ENCODE results near the gene ECEL1. TPM values are rescaled to one million over a fixed set of nuclear protein-coding genes. Genes with fewer than 3 reads are reported as not detected.

ECEL1 gene
- total and polyA plus RNA-seq, 2 donors (not counting 1 experiment from before 2014, with no cell fraction given) = 0.47 TPM; not detected in 1

GRCh38 chr2:232481322-232482140 is 6.1 kb downstream of the ECEL1 start:
- Mint-ChIP-seq H3K27ac (no peak overlapping the region), H3K4me3 (no peak overlapping the region), H3K27me3 (peaks cover 21% of the 10 kb centered on the region), H3K9me3 (ENCODE audit: insufficient read depth) (no peaks in the 10 kb centered on the region), H3K4me1 (peaks cover 5% of the 10 kb centered on the region)
- Histone ChIP-seq H3K79me2 (ENCODE audit: control insufficient read depth, insufficient read depth, low read length) (no peaks in the 10 kb centered on the region), H3K4me3 (ENCODE audit: control extremely low read depth in 1 of 5, extremely low read depth in 1 of 5, insufficient read depth in 1 of 5, low read depth in 2 of 5, low read length in 4 of 5) (no peak overlapping the region), H3K9me3 (ENCODE audit: control extremely low read depth in 1 of 3, control insufficient read depth in 2 of 3, insufficient read depth in 1 of 3, low read length in 2 of 3) (no peaks in the 10 kb centered on the region), H3K9ac (ENCODE audit: low read length) (no peak overlapping the region), H2AFZ (ENCODE audit: insufficient read depth, low read depth, low read length, poor library complexity, severe bottlenecking) (no peak overlapping the region), H3K4me1 (ENCODE audit: control insufficient read depth in 2 of 2, insufficient read depth in 2 of 2, low read length in 2 of 2) (peaks cover 0 to 6% of the 10 kb centered on the region in 2 donors), H4K20me1 (ENCODE audit: control insufficient read depth, insufficient read depth, low read length, poor library complexity, severe bottlenecking) (no peaks in the 10 kb centered on the region), H3K4me2 (replicated peaks; ENCODE audit: low read depth, low read length, poor library complexity, severe bottlenecking) (no peak overlapping the region), H3K27ac (ENCODE audit: low read length in 2 of 2) (no peak overlapping the region), H3K36me3 (replicated peaks in 1 of 2; ENCODE audit: control extremely low read depth in 1 of 2, control insufficient read depth in 1 of 2, extremely low read depth in 1 of 2, insufficient read depth in 2 of 2, low read length in 1 of 2) (no peaks in the 10 kb centered on the region), H3K27me3 (replicated peaks in 1 of 4; ENCODE audit: control extremely low read depth in 1 of 4, control insufficient read depth in 3 of 4, insufficient read depth in 4 of 4, low read length in 3 of 4) (peaks cover 0 to 14% (median 0%) of the 10 kb centered on the region in 4 experiments)
- TF ChIP-seq EZH2 (IDR thresholded peaks at IDR 0.05; ENCODE audit: borderline replicate concordance, insufficient read depth, low read depth, low read length, poor library complexity, severe bottlenecking) = no peak
- no peak for TF ChIP-seq CTCF (IDR thresholded peaks at IDR 0.05)
- WGBS (ENCODE audit: insufficient coverage) = 92% methylated on average over 24 of the region's 29 CpGs
- no peak for DNase-seq
- CTCF ChIA-PET = no interaction called here
- no peak for ATAC-seq (ENCODE audit: low read depth)
- intact Hi-C loops (cut with micrococcal nuclease) = no loop called here
- POLR2A ChIA-PET = no interaction called here

Data from B cell (primary cell).